Astrocyte (in vitro differentiated cells and primary cell): Measurements from ENCODE around the gene PPP2CA.

Experiments used
- CTCF ChIP-seq: IDR thresholded peaks from 2 replicates; pipeline ENCODE4 v1.5.1; 2011; ENCODE audit warnings: low read depth, mild to moderate bottlenecking, inconsistent platforms, low read length, moderate library complexity; ENCODE audit not compliant: insufficient read depth
- EZH2 ChIP-seq: IDR thresholded peaks from 2 replicates; pipeline ENCODE4 v1.6.1; 2012; ENCODE audit warnings: mild to moderate bottlenecking, low read length, inconsistent platforms; ENCODE audit not compliant: insufficient read depth

GRCh38 chr5:134236820-134237219, 10.9 kb upstream of the PPP2CA start:
- no peak for TF ChIP-seq CTCF
- TF ChIP-seq EZH2, result no peak
